Dedifferentiated amniotic fluid mesenchymal stem cell (primary cell): Measurements from ENCODE around the gene SLC66A1.

Source experiments
- DNase-seq: peaks from one replicate; pipeline ENCODE4 v3.0.0-alpha.2; 2016; ENCODE audit errors: extremely low spot score

SLC66A1 gene

GRCh38 chr1:19361611-19362147, 49.6 kb downstream of the SLC66A1 start:
- no peak for DNase-seq

DNA sequence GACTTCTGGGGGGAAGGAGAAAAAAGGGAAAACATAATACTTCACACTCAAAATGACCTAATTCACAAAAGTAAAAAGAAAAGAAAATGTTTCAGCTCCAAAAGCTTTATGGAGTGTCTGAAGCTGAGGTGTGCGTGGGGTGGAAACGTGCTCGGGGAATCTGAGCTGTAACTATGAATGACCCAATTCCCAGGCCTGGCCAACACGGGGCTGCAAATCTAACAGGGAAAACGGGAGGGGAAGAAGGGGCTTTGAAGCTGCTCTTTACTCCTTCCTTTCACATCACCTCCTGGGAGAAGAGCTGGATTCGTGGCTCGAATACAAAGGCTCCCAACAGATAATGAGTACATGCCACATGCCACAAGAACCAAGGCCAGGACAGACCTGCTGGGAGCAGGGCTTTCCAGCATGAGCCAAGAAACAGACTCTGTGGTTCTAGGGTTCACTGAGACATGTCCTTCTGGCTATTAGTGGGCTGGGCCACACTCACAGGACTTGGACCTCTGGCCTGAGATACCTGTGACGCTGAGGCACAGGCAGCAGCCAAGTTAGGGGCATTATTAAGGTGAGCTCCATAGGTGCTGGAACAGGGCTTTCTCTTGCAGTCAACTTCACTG, 51.5 kb downstream of the SLC66A1 start:
- DNase-seq: no peak

- DNase-seq: no peak
These were observed 53.6 kb downstream of the SLC66A1 start for GRCh38 chr1:19365721-19366120.

DNA sequence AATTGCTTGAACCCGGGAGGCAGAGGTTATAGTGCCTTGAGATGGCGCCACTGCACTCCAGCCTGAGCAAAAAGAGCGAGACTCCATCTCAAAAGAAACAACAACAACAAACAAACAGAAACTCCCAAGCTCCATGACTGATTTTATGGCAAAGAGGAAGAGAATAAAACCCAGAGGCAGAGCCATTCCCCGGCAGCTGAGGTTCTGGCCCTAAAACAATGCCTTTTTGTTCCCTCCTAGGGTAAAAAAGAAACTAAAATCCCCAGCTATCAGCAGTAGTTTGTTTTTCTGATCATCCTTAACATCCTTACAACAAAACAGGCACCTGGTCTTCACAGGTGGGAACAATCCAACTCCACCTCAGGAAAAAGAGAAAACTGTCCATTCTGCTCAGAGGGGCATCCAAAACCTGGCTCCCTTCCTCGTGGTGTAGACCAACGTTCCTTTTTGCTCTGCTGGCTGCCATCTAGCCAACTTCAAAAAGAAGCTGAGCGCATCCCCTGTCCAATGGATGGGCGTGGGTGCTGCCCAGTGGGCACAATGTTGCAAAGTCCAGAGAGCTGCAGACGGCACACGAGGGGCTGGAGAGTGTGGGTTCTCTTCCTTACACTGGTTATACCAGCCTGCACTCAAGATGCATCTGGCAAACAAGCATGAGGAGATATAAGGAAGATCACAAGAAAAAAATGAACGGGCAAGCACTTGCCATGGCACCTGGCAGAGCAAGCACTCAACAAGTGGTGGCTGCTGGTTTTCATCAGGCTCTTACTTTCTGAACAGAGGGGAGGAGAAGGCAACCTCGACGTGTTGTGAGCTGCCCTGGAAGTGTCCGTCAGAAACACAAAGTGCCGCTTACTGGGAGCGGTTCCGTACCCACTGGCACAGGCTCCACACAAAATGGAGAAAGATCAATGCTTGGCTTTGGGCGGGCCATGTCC, 54.7 kb downstream of the SLC66A1 start:
- DNase-seq: no peak

- DNase-seq: no peak
These were observed 55.5 kb downstream of the SLC66A1 start for GRCh38 chr1:19367584-19368041.

DNA sequence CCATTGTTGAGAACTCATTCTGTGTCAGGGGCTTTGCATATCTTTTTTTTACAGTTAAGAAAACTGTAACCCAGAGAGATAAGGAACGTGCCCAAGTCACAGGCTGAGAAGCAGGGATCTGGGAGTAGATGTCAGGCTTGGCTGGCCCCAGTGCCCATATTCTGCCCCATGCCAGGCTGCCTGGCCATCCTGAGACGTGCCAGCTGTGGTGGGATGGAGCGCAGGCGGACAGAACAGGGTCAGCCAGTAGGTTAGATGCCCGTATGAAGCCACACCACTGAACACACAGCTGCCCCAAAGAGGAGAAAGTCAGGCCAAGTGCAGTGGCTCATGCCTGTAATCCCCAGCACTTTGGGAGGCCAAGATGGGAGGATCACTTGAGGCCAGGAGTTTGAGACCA, 55.9 kb downstream of the SLC66A1 start:
- DNase-seq: no peak

GRCh38 chr1:19368964-19369363, 56.8 kb downstream of the SLC66A1 start:
- no peak for DNase-seq

GRCh38 chr1:19369396-19370090, 57.4 kb downstream of the SLC66A1 start:
- no peak for DNase-seq

DNA sequence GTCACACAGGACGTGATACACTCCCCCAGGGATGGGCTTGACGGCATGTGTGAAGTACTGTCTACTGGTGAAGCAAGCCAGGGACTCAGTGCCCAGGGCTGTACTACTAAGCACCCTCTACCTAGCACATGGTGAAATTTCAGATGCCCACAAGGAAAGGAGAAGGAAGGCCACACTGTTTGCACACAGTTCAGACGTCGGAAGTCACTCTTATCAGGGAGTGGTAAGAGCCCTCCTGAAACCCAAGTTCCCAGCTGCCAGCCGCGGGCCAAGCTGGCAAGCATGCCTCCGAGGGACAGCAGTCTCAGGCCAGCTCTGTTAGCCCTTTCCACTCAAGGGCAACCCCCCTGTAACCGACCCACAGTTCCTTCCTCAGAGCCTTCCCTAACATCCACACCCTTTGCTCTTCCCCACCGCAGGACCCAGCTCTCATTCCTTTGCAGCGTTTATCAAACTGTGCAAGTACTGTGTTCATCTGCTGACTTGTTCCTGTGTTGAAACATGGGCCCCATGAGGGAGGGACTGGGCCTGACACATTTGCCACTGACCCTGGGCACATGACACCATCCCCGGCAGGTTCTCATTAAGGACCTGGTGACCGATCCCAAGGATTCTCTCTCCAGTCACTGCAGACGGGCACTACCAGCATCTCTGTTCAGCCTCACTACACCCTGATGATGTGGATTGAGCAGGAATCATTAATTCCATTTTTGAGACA, 58.5 kb downstream of the SLC66A1 start:
- DNase-seq: no peak

GRCh38 chr1:19371226-19372135, 59.4 kb downstream of the SLC66A1 start:
- DNase-seq: no peak

DNA sequence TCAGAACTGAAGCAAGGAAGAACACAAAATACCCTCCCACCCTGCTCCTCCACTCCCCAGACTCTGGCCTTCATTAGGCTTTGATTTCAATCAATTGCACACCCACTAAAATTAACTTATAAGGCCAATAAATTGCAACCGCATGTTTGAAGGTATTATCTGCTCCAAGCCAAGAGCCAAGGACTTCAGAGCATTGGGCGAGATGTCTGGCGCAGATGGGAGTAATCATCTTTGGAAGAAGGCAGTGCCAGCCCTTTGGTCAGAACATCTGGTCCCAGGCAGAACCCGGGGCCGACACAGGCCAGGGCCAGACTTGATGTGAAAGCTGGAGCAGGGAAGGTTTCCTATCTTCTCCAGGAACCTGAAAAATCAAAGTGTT, 60.0 kb downstream of the SLC66A1 start:
- no peak for DNase-seq

DNA sequence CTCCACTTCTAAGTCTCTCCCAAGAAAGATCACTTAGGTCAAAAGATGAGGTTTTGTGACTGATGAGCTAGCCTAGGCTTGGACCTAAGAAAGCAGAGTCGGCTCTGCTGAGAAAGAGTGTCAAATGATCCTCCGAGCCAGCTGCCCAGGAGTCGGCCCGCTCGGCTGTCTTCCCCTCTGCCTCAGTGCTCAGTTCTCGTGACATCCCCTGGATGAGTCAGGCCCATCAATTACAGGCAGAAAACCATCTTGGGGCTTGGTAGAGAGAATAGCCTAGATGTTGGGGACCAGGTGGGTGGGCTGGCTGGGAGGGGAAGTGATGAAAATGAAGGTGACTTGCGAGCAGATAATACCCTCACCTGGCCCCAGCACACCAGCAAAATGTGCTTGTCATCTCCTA, 60.5 kb downstream of the SLC66A1 start:
- DNase-seq: no peak

- DNase-seq: no peak
These were observed 61.3 kb downstream of the SLC66A1 start for GRCh38 chr1:19373211-19374082.

DNA sequence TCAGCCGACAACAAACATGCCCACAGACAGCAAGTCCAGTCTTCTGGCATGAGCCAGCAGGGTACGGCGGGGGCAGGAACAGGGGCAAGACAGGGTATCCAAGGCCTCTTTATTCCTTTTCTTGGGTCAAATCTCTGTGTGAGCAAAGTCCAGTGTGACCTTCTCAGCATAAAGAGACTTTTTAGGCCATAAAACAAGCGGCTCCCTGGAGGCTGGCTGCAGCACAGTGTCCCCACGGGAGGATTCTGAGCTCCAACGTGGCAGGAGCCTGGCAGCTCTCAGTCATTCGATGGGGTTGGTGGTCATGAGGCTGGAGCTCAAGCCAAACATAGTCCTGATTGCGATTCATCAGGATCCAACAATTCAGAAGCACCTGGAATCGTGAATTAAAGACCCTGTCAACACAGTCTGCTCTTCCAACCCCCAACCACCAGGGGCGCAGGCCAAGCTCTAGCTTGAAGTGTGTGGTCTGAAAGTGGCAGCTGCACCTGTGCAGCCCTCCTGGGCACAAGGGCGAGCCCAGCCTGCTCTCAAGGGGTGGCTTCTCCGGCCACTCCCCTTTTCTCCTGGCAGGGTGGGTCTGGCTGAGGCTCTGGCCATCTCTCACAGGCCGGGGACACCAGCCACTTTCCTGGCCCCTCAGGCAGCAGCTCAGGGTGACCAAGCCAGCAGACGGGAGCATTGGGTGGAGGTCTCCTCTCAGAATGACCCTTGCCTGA, 62.1 kb downstream of the SLC66A1 start:
- no peak for DNase-seq

- no peak for DNase-seq
These were observed 62.8 kb downstream of the SLC66A1 start for GRCh38 chr1:19374926-19375325.

- DNase-seq: no peak
These were observed 63.7 kb downstream of the SLC66A1 start for GRCh38 chr1:19375631-19376400.

- no peak for DNase-seq
These were observed 64.6 kb downstream of the SLC66A1 start for GRCh38 chr1:19376428-19377372.
